ENCODE measurements around the gene DUX4. TPM values are rescaled to one million over a fixed set of nuclear protein-coding genes. Genes with fewer than 3 reads are reported as not detected.
"Not testable (repeated sequence)": the region's sequence is repeated elsewhere in the genome, so short reads cannot be mapped to it uniquely, and the experiment has no call there.

DUX4 gene
- total RNA-seq, 1 experiment from 2014 or later, result not detected

- H3K27ac Mint-ChIP-seq (ENCODE audit: unreplicated experiment); BruUV-seq (replicated peaks); CTCF ChIA-PET; H3K4me1 ChIP-seq; H3K9me3 ChIP-seq; H3K9me3 Mint-ChIP-seq (ENCODE audit: unreplicated experiment); H3K27me3 ChIP-seq (replicated peaks; ENCODE audit: control insufficient read depth, insufficient read depth, low read length); H3K36me3 ChIP-seq (ENCODE audit: control insufficient read depth, insufficient read depth, low read length); H3K4me1 Mint-ChIP-seq (ENCODE audit: low read depth, unreplicated experiment); H3K4me3 Mint-ChIP-seq (ENCODE audit: unreplicated experiment); POLR2A ChIA-PET; H3K36me3 Mint-ChIP-seq (ENCODE audit: insufficient read depth, unreplicated experiment); H3K27me3 Mint-ChIP-seq (ENCODE audit: insufficient read depth, unreplicated experiment); H3K4me3 ChIP-seq (ENCODE audit: low read depth, low read length); intact Hi-C loops (cut with micrococcal nuclease; ENCODE audit: unreplicated experiment): not testable (repeated sequence)
- peak; percentile 6 to 50 for DNase-seq
Observed at GRCh38 chr4:190181481-190182100, 8.0 kb downstream of the DUX4 start.

- H3K27me3 Mint-ChIP-seq (ENCODE audit: insufficient read depth, unreplicated experiment); H3K4me1 ChIP-seq; POLR2A ChIA-PET; H3K36me3 ChIP-seq (ENCODE audit: control insufficient read depth, insufficient read depth, low read length); H3K27ac Mint-ChIP-seq (ENCODE audit: unreplicated experiment); H3K36me3 Mint-ChIP-seq (ENCODE audit: insufficient read depth, unreplicated experiment); H3K9me3 Mint-ChIP-seq (ENCODE audit: unreplicated experiment); CTCF ChIA-PET; H3K4me1 Mint-ChIP-seq (ENCODE audit: low read depth, unreplicated experiment); H3K4me3 Mint-ChIP-seq (ENCODE audit: unreplicated experiment); intact Hi-C loops (cut with micrococcal nuclease; ENCODE audit: unreplicated experiment); H3K9me3 ChIP-seq; H3K27me3 ChIP-seq (replicated peaks; ENCODE audit: control insufficient read depth, insufficient read depth, low read length); BruUV-seq (replicated peaks); H3K4me3 ChIP-seq (ENCODE audit: low read depth, low read length): not testable (repeated sequence)
- DNase-seq, result peak; percentile 1 to 9
Observed at GRCh38 chr4:190203510-190203909, 29.9 kb downstream of the DUX4 start.

Other genes with a start within 250 kb of the DUX4 start
- gene FRG1, start 232.9 kb upstream of the DUX4 start, total RNA-seq (2022), result 29.4 and 40.0 TPM in 2 replicates
- gene FRG2, start 146.5 kb upstream of the DUX4 start, total RNA-seq (2022), result 0.23 TPM in 1 of 2 replicates, not detected in the other
- gene DBET, start 109.3 kb upstream of the DUX4 start, total RNA-seq (2022), result not detected in 2 replicates